HG03103 (cell line): ENCODE data around the gene TREML2.
"Not testable (repeated sequence)": the region's sequence is repeated elsewhere in the genome, so short reads cannot be mapped to it uniquely, and the experiment has no call there.

Experiments used
- ATAC-seq: cut with Tn5 transposase; IDR thresholded peaks from one replicate; pipeline ENCODE4 v1.9.1; 2021; ENCODE audit warnings: low read depth; ENCODE audit not compliant: unreplicated experiment

Gene TREML2

GRCh38 chr6:41200901-41201763 lies at the start of gene TREML2:
Gene TREML2 (minus strand): TSS chr6:41201149. CDS start chr6:41201008, 141 bp downstream.
- no peak for ATAC-seq

GRCh38 chr6:41247882-41248705 lies 47.1 kb upstream of the TREML2 start:
- no peak for ATAC-seq

- no peak for ATAC-seq
Measured at GRCh38 chr6:41247288-41247865, 46.4 kb upstream of the TREML2 start.

GRCh38 chr6:41246529-41246928 lies 45.6 kb upstream of the TREML2 start:
- ATAC-seq = not testable (repeated sequence)

- no peak for ATAC-seq
Measured at GRCh38 chr6:41239467-41240159, 38.7 kb upstream of the TREML2 start.

GRCh38 chr6:41237128-41237527 lies 36.2 kb upstream of the TREML2 start:
- ATAC-seq = no peak

GRCh38 chr6:41236276-41236675 lies 35.3 kb upstream of the TREML2 start:
- ATAC-seq = no peak

- no peak for ATAC-seq
Measured at GRCh38 chr6:41232667-41233066, 31.7 kb upstream of the TREML2 start.

GRCh38 chr6:41231246-41231645 lies 30.3 kb upstream of the TREML2 start:
- ATAC-seq = no peak

GRCh38 chr6:41229721-41230120 lies 28.8 kb upstream of the TREML2 start:
- ATAC-seq = no peak

- no peak for ATAC-seq
Measured at GRCh38 chr6:41228616-41229015, 27.7 kb upstream of the TREML2 start.

GRCh38 chr6:41228096-41228495 lies 27.1 kb upstream of the TREML2 start, which contains the start of gene TREML4:
Gene TREML4 (plus strand): TSS chr6:41228349. CDS start chr6:41228428, 79 bp downstream.
- no peak for ATAC-seq

- ATAC-seq = no peak
Measured at GRCh38 chr6:41226752-41227151, 25.8 kb upstream of the TREML2 start.

- ATAC-seq = no peak
Measured at GRCh38 chr6:41224800-41225199, 23.9 kb upstream of the TREML2 start.

- no peak for ATAC-seq
Measured at GRCh38 chr6:41222513-41222912, 21.6 kb upstream of the TREML2 start.

- no peak for ATAC-seq
Measured at GRCh38 chr6:41222045-41222444, 21.1 kb upstream of the TREML2 start.

- no peak for ATAC-seq
Measured at GRCh38 chr6:41216616-41217015, 15.7 kb upstream of the TREML2 start.

GRCh38 chr6:41215777-41216176 lies 14.8 kb upstream of the TREML2 start:
- ATAC-seq = no peak

GRCh38 chr6:41214559-41215238 lies 13.8 kb upstream of the TREML2 start:
- ATAC-seq = no peak
